GM18505 (cell line): Measurements from ENCODE around the gene HSPA1B.
A peak's percentile ranks its signal among the peaks of the same experiment; 100 is the strongest.
"Not testable (repeated sequence)": the region's sequence is repeated elsewhere in the genome, so short reads cannot be mapped to it uniquely, and the experiment has no call there.

Experiments used
- ATAC-seq: cut with Tn5 transposase; IDR thresholded peaks from one replicate; pipeline ENCODE4 v1.9.1; 2021; ENCODE audit not compliant: unreplicated experiment
- POLR2A ChIP-seq: IDR thresholded peaks from 4 replicates; pipeline ENCODE4 v1.6.1; 2011; ENCODE audit warnings: borderline replicate concordance; ENCODE audit not compliant: insufficient read depth, insufficient read length; ENCODE audit errors: extremely low read depth

HSPA1B gene

DNA sequence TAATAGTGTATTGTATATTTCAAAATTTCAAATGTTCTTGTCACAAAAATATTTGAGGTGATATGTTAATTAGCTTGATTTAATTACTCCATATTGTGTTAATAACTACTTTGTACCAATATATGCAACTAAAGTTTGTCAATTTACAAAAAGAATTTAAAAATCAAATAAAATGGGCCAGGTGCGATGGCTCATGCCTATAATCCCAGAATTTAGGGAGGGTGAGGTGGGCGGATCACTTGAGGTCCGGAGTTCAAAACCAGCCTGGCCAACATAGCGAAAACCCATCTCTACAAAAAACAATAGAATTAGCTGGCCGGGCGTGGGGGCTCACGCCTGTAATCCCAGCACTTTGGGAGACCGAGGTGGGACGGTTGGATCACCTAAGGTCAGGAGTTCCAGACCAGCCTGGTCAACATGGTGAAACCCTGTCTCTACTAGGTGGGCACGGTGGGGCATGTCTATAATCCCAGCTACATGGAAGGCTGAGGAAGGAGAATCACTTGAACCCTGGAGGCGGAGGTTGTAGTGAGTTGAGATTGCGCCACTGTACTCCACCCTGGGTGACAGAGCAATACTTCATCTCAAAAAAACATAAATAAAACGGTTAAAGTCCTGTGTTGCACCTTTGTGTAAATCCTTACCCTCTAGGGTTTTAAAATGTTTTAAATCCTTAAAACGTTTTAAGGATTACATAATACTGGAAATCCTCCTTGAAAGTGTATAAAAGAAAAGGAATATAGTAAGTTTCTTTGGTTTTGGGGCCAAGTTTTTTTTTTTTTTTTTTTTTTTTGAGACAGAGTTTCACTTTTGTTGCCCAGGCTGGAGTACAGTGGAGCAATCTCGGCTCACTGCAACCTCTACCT lies 4.0 kb downstream of the HSPA1B start:
- TF ChIP-seq POLR2A, result no peak
- no peak for ATAC-seq

DNA sequence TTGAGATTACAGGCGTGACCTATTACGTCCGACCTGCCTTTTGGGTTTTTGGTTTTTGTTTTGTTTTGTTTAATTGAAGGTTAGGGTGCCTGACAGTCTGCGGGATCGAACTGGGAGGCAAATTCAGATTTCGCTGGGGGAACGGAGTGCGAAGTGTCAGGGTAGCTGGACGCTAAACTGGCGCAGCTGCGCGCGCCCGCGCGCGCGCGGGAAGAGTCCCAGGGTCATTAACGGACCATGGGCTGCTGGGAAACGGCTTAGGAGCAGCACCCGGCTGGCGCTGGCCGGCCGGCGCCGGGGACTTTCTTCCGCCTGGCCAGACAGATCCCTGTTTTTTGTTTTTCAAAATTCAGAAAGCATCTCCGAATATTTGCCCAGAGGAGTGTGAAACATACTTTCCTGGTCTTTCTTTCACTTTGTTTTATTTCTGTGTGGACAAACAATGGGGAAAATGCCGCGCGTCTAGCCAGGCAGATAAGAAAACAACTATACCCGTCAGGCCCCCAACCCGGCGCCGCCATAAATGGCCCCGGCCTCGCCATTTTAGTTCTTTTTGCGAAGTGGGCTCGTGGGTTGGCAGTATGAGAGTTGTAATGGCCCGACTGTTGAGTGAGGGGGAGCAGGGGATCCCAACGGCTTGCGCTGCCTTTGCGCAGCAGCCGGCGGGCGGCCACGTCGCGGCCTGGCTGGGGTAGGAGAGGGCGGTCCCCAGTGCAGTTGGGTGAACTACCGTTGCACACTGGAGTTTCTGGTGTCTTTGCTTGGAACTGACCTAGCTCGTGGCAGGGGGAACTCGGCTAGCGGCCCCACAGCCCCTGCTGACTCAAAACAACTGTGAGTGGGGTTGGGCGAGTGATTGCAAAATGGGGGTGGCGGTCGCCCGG lies 7.1 kb downstream of the HSPA1B start:
- no peak for ATAC-seq
- peak; percentile 99 for TF ChIP-seq POLR2A

GRCh38 chr6:31836047-31836473 lies 8.5 kb downstream of the HSPA1B start:
- no peak for ATAC-seq
- no peak for TF ChIP-seq POLR2A

GRCh38 chr6:31836474-31837368 lies 9.2 kb downstream of the HSPA1B start:
- TF ChIP-seq POLR2A, result no peak
- ATAC-seq, result no peak

DNA sequence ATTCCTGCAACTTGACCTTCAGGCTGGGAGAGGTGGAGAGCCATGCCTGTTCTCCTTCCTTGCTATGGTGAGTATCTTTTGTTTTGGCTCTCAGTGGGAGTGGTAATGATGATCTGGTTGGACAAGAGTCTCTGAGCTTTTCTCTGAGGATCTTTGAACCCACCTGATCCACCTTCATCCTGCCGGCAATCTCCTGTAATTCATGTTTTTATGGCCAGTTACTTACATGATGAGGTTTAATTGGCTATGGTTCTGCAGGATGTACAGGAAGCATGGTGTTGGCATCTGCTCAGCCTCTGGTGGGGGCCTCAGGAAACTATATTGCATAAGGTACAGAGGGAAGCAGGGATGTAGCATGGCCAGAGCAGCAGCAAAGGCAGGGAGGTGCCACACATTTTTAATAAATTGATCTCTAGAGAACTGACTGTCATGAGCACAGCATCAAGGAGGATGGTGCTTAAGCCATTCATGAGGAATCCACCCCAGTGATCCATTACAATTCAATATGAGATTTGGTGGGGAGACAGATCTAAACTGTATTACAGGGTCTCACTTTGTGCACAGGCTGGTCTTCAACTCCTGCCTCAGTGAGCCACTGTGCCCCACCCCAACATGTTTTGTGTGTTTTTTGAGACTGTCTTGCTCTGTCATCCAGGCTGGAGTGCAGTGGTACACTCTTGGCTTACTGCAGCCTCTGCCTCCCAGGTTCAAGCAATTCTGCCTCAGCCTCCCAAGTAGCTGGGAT lies 10.0 kb downstream of the HSPA1B start:
- TF ChIP-seq POLR2A, result no peak
- no peak for ATAC-seq

GRCh38 chr6:31838114-31838553 lies 10.6 kb downstream of the HSPA1B start:
- not testable (repeated sequence) for ATAC-seq

DNA sequence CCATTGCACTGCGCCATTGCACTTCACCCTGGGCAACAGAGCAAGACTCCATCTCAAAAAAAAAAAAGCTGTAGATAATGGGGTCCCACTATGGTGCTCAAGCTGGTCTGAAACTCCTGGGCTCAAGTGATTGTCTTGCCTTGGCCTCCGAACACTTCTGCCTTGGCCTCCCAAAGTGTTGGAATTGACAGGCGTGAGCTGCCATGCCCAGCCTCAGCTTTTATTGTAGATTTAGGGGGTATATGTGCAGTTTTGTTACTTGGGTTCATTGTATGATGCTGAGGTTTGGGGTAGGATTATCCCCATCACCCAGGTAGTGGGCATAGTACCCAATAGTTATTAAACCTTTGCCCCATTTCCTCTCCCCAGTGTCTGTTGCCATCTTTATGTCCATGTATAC lies 11.4 kb downstream of the HSPA1B start:
- ATAC-seq, result no peak
- TF ChIP-seq POLR2A, result no peak

DNA sequence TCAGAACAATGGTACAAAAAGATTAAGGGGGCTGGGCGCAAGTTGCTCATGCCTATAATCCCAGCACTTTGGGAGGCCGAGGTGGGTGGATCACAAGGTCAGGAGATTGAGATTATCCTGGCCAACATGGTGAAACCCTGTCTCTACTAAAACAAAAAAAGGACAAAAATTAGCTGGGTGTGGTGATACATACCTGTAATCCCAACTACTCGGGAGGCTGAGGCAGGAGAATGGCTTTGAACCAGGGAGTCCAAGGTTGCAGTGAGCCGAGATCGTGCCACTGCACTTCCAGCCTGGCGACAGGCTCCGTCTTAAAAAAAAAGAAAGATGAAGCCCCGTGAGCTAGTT lies 12.2 kb downstream of the HSPA1B start:
- ATAC-seq, result not testable (repeated sequence)

- no peak for ATAC-seq
- peak; percentile 15 for TF ChIP-seq POLR2A
Observed at GRCh38 chr6:31842053-31842452, 14.5 kb downstream of the HSPA1B start.

DNA sequence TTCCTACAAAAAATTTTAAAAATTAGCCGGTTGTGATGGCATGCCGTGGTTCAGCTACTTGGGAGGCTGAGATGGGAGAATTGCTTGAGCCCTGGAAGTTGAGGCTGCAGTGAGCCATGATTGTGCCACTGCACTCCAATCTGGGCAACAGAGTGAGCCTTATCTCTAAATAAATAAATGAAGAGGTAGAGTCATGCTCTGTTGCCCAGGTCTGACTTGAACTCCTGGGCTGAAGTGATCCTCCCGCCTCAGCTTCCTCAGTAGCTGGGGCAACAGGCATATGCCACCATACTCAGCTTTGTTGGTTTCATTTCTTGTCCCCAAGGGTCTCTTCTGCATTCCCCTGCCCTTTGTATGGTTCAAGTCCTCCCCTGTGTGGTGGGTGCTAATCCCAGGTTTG lies 17.0 kb downstream of the HSPA1B start:
- ATAC-seq, result no peak
- TF ChIP-seq POLR2A, result no peak

DNA sequence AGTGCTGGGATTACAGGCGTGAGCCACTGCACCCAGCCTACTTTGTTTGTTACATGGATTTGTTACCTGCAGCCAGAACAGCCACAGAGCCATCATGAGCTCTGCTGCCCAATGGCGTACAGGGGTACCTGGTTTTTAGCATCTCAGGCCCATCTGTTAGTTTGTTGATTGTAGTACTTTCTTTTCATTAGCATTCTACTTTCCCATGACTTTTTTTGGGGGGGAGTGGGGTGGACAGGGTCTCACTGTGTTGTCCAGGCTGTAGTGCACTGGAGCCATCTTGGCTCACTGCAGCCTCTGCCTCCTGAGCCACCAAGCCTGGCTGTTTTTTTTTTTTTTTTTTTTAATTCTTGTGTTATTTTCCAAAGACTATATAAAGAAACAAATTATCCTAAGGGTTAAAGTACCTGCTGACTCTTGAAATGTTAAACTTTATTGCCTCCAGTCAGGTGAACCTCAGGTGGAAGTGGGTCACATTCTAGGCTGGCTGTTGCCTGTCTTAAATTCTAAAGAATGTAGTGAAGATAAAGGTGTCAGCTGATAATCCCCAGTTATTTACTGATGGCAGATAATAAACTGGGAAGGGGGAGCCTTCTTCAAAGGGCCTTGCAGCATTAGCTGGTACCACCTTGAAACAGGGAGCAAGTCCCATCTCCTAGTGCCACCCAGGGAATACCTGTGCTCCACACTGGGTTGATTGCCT lies 19.9 kb downstream of the HSPA1B start:
- no peak for TF ChIP-seq POLR2A
- ATAC-seq, result no peak
